Neural progenitor cell (in vitro differentiated cells): ENCODE data around the gene EXPH5.

Source experiments
- CTCF ChIP-seq: fragments of 200-600 bp; sonication (generic); IDR thresholded peaks from 2 replicates; pipeline ENCODE4 v1.5.1; 2017; ENCODE audit warnings: antibody characterized with exemption, mild to moderate bottlenecking
- EZH2 ChIP-seq: fragments of 200-600 bp; sonication (generic); IDR thresholded peaks from 2 replicates; pipeline ENCODE4 v1.6.1; 2017; ENCODE audit warnings: antibody characterized with exemption, mild to moderate bottlenecking, moderate library complexity

GRCh38 chr11:108498046-108498815, 95.3 kb downstream of the EXPH5 start, which contains the start of gene POGLUT3:
- no peak for TF ChIP-seq CTCF
- TF ChIP-seq EZH2 = no peak
